K562 (cell line): ENCODE results near the gene SRD5A2. TPM values are rescaled to one million over a fixed set of nuclear protein-coding genes. Genes with fewer than 3 reads are reported as not detected.

Experiments
- ATAC-seq: fragments of 200-7000 bp; cut with Tn5 transposase; 3 replicates; pipeline ENCODE4 v1.9.1; 2020; ENCODE audit warnings: moderate library complexity
- BruUV-seq: library from RNA; stranded (reverse); fragments of 400-500 nt; replicated peaks from 2 replicates; lab custom pipeline; 2021; lab: Mats Ljungman, UMichigan
- CTCF ChIA-PET: fragments of 300-600 bp; formaldehyde crosslinking; extraction: SDS; loops from one replicate; lab custom pipeline; 2021; ENCODE audit warnings: low intra/inter-chr PET ratio; lab: Yijun Ruan, JAX
- POLR2A ChIA-PET: fragments of 300-600, 350-650 bp; sonication (Branson Sonifier 250); formaldehyde crosslinking; extraction: SDS; loops from one replicate; lab custom pipeline; 2021; ENCODE audit warnings: antibody characterized with exemption, inconsistent platforms; lab: Yijun Ruan, JAX
- DNase-seq, 4 experiments: peaks; one replicate each; pipeline versions ENCODE4 v3.0.0 to v3.0.0-alpha.2; 2011 to 2018; ENCODE audit warnings: low spot score in 3 of 4, mixed read lengths in 3 of 4; ENCODE audit errors: extremely low read depth in 1 of 4
- FAIRE-seq: peaks from 2 replicates; lab custom pipeline; 2011; peaks lifted over from hg19 to GRCh38; lab: Jason Lieb, UNC
- H2AFZ ChIP-seq: 2 replicates; pipeline ENCODE4 v1.6.0; 2011; ENCODE audit warnings: low read depth, low read length, control low read depth, inconsistent platforms
- H3K27ac ChIP-seq: fragments of 200-600 bp; 3 replicates; pipeline ENCODE4 v1.8.0; 2011; ENCODE audit warnings: low read depth, mild to moderate bottlenecking, control low read depth, inconsistent platforms, low read length, moderate library complexity, mixed read lengths; ENCODE audit errors: extremely low read depth
- H3K27me3 ChIP-seq, 2 experiments: fragments of 300-600 bp in 1 of 2; 2 replicates in 1 of 2; 3 replicates in 1 of 2; pipeline versions ENCODE4 v1.6.0 to v1.8.0; 2011; ENCODE audit warnings: inconsistent platforms in 2 of 2, low read length in 2 of 2, mild to moderate bottlenecking in 1 of 2, mixed read lengths in 1 of 2, moderate library complexity in 1 of 2; ENCODE audit not compliant: control insufficient read depth in 2 of 2, insufficient read depth in 2 of 2
- H3K36me3 ChIP-seq: fragments of 300-600 bp; 3 replicates; pipeline ENCODE4 v1.8.0; 2011; ENCODE audit warnings: mild to moderate bottlenecking, low read length, inconsistent platforms; ENCODE audit not compliant: control insufficient read depth, insufficient read depth
- H3K4me1 ChIP-seq, 2 experiments: fragments of 200-600 bp in 1 of 2; replicated peaks in 1 of 2; 2 replicates in 1 of 2; 3 replicates in 1 of 2; pipeline versions ENCODE4 v1.5.1 to v1.8.0; 2011; ENCODE audit warnings: inconsistent platforms in 2 of 2, low read length in 2 of 2, mild to moderate bottlenecking in 1 of 2, mixed read lengths in 1 of 2, moderate library complexity in 1 of 2; ENCODE audit not compliant: control insufficient read depth in 2 of 2, insufficient read depth in 2 of 2
- H3K4me2 ChIP-seq: 2 replicates; pipeline ENCODE4 v1.6.1; 2011; ENCODE audit warnings: low read length, control low read depth, inconsistent platforms, mixed read lengths; ENCODE audit not compliant: insufficient read depth
- H3K4me3 ChIP-seq: fragments of 200-600 bp; sonication (generic), shearing (Covaris generic); 2 replicates; pipeline ENCODE4 v1.5.1; 2016; ENCODE audit warnings: control low read depth, inconsistent platforms
- H3K79me2 ChIP-seq: fragments of 200-600 bp; 3 replicates; pipeline ENCODE4 v1.8.0; 2011; ENCODE audit warnings: low read length, inconsistent platforms; ENCODE audit not compliant: control insufficient read depth, insufficient read depth
- H3K9ac ChIP-seq, 2 experiments: 2 replicates each; pipeline versions ENCODE4 v1.6.0 to v1.6.1; 2011; ENCODE audit warnings: low read depth in 2 of 2, low read length in 2 of 2, control low read depth in 1 of 2, inconsistent platforms in 1 of 2, mild to moderate bottlenecking in 1 of 2, mixed read lengths in 1 of 2; ENCODE audit not compliant: insufficient read depth in 1 of 2
- H3K9me1 ChIP-seq: one replicate; pipeline ENCODE4 v1.6.0; 2011; ENCODE audit warnings: inconsistent platforms, mild to moderate bottlenecking, low read length, moderate library complexity; ENCODE audit not compliant: control insufficient read depth, insufficient read depth
- H3K9me3 ChIP-seq: replicated peaks from 2 replicates; pipeline ENCODE4 v1.5.1; 2011; ENCODE audit warnings: low read depth, low read length, inconsistent platforms; ENCODE audit not compliant: control insufficient read depth, insufficient read depth
- H4K20me1 ChIP-seq: replicated peaks from 2 replicates; pipeline ENCODE4 v1.6.1; 2011; ENCODE audit warnings: low read length, inconsistent platforms, mixed read lengths; ENCODE audit not compliant: control insufficient read depth, insufficient read depth
- CEBPG ChIP-seq, 3 experiments: fragments of 200-800 bp in 1 of 3; sonication (Bioruptor generic) in 1 of 3; sonication (generic) in 1 of 3; formaldehyde crosslinking in 1 of 3; IDR thresholded peaks in 2 of 3; conservative IDR thresholded peaks in 1 of 3; 2 replicates each; pipeline versions ENCODE4 v1.6.1 to v1.8.0; 2016 to 2022; ENCODE audit warnings: missing compliant biosample characterization in 2 of 3, missing genetic modification characterization in 2 of 3, mild to moderate bottlenecking in 1 of 3, missing genetic modification reagents in 1 of 3
- KLF6 ChIP-seq: fragments of 250-450 bp; sonication (Bioruptor Pico); IDR thresholded peaks from 2 replicates; pipeline ENCODE4 v1.4.0; 2020; ENCODE audit warnings: mild to moderate bottlenecking, moderate library complexity, borderline replicate concordance
- LEF1 ChIP-seq: fragments of 450-650 bp; IDR thresholded peaks from 2 replicates; pipeline ENCODE4 v1.6.1; 2016; ENCODE audit warnings: mild to moderate bottlenecking
- RFX7 ChIP-seq: fragments of 250-450 bp; sonication (Bioruptor Pico); IDR thresholded peaks from 2 replicates; pipeline ENCODE4 v1.5.1; 2021; ENCODE audit warnings: mild to moderate bottlenecking
- TSC22D4 ChIP-seq: fragments of 450-650 bp; IDR thresholded peaks from 2 replicates; pipeline ENCODE4 v1.6.1; 2016; ENCODE audit warnings: missing genetic modification characterization, missing biosample characterization, control low read depth
- ZNF324 ChIP-seq: fragments of 250-450 bp; sonication (Bioruptor Pico); IDR thresholded peaks from 2 replicates; pipeline ENCODE4 v1.4.0; 2020; ENCODE audit warnings: mild to moderate bottlenecking
- ZNF764 ChIP-seq: fragments of 250-450 bp; sonication (Bioruptor Pico); IDR thresholded peaks from 2 replicates; pipeline ENCODE4 v1.4.0; 2020; ENCODE audit warnings: low read depth, mild to moderate bottlenecking, moderate library complexity
- WGBS: fragments of 100-300 bp; shearing (Covaris generic); methylation state at CpG from one replicate; pipeline ENCODE4 v1.1.6; 2016; ENCODE audit warnings: low coverage, mixed read lengths; ENCODE audit not compliant: insufficient coverage; ENCODE audit errors: missing lambda C conversion rate; 5-methylcytosine and 5-hydroxymethylcytosine counted together
- in situ Hi-C: fragments of 300-500 bp; cut with MboI; formaldehyde crosslinking; loops from 4 replicates; pipeline ENCODE4 v1.15.0; 2018; ENCODE audit warnings: inconsistent platforms, mixed read lengths
- intact Hi-C: fragments of 100-400 bp; cut with micrococcal nuclease; formaldehyde crosslinking; loops from 2 replicates; pipeline ENCODE4 v1.14.2; 2022
- polyA plus RNA-seq, 8 experiments: library from polyadenylated mRNA; depleted of rRNA in 4 of 8; stranded (reverse) in 5 of 8; unstranded in 3 of 8; fragments of >200 nt; fragmentation: Nextera tagmentation in 2 of 8; fragmentation: Illumina TruSeq in 1 of 8; extraction: Ambion mirVana in 2 of 8; extraction: Trizol in 1 of 8; gene quantifications; 2 replicates each; pipeline versions ENCODE4 v1.2.1 to v1.2.3, GENCODE V29; 2011 to 2014; ENCODE audit warnings: inconsistent platforms in 1 of 8, missing spikeins in 1 of 8
- total RNA-seq, 7 experiments: library from RNA; depleted of rRNA in 6 of 7; stranded (reverse); fragments of >200 nt in 6 of 7; fragmentation: Illumina TruSeq in 2 of 7; extraction: Trizol in 2 of 7; gene quantifications; 2 replicates each; pipeline versions ENCODE4 v1.2.1 to v1.2.3, GENCODE V29; 2011 to 2021; ENCODE audit warnings: low replicate concordance in 1 of 7
- TF ChIP-seq, protein P1 (sequence below): fragments of 450-650 bp; formaldehyde crosslinking; IDR thresholded peaks from 2 replicates; pipeline ENCODE4 v1.4.0; 2022; ENCODE audit warnings: mild to moderate bottlenecking, moderate library complexity
- TF ChIP-seq, protein P2 (sequence below): sonication (generic); formaldehyde crosslinking; IDR thresholded peaks from 2 replicates; pipeline ENCODE4 v1.8.1; 2023; ENCODE audit warnings: mild to moderate bottlenecking, missing genetic modification reagents, moderate library complexity
- TF ChIP-seq, protein P3 (sequence below): fragments of 250-450 bp; sonication (Bioruptor Pico); IDR thresholded peaks from 2 replicates; pipeline ENCODE4 v1.4.0; 2020
- TF ChIP-seq, protein P4 (sequence below): sonication (generic); formaldehyde crosslinking; IDR thresholded peaks from 2 replicates; pipeline ENCODE4 v1.8.0; 2022; ENCODE audit warnings: missing genetic modification reagents, mild to moderate bottlenecking, borderline replicate concordance
- TF ChIP-seq, protein P5 (sequence below): fragments of 250-450 bp; sonication (Bioruptor Pico); IDR thresholded peaks from 2 replicates; pipeline ENCODE4 v1.8.0; 2021; ENCODE audit warnings: borderline replicate concordance, mild to moderate bottlenecking, moderate library complexity; ENCODE audit not compliant: poor library complexity, severe bottlenecking

SRD5A2 gene
- total and polyA plus RNA-seq, 9 of the 15 experiments (the other 6 are each of a cell fraction or from before 2014, with no cell fraction given): 0.03 TPM; not detected in 8

DNA sequence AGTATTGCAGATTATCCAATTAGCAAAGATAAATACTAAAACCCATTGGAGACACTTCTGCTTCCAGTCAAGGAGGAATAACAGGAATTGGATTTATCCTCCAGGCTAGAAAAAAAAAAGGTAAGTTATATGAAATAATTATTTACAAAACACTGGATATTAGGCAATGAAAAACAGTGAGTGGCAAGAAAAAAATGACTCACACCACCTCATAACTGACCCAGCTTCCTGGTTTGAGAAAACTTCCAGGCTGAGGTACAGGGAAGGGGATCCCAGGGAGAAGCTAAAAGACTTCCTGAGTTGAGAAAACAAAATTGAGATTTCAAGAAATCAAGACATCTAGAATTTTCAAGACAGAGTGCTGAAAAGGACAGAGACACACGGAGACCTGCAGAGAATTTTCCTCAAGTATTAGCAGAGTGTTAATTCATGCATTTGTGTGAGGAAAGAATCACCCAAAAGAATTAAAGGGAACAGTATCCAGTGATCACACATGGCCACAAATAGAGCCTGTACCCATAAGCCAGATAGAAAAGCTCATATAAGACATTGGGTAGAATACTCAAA is 17.4 kb downstream of the SRD5A2 start:
- ATAC-seq: no peak
- H3K36me3 ChIP-seq: no peaks in the 10 kb centered on the region
- no peaks in the 10 kb centered on the region for H4K20me1 ChIP-seq
- no peak overlapping the region for H3K9ac ChIP-seq
- no peak overlapping the region for H3K27ac ChIP-seq
- H3K9me3 ChIP-seq: no peaks in the 10 kb centered on the region
- whole genome bisulfite sequencing: 0% methylated on average over 1 of the region's 1 CpG
- no peaks in the 10 kb centered on the region for H3K27me3 ChIP-seq
- FAIRE-seq: no peak
- no peak overlapping the region for H3K4me3 ChIP-seq
- ChIA-PET CTCF (no interaction called here), POLR2A (interaction anchor here (0.7 to 1.0 kb wide), 2 partner anchors 10 to 21 kb away, joined by 3 read pairs; no protein-coding TSS in a partner anchor)
- H3K4me1 ChIP-seq: no peaks in the 10 kb centered on the region
- DNase-seq: no peak
- BruUV-seq: no TSS peak
- in situ Hi-C loops (no loop called here), intact Hi-C loops (no loop called here)
- no peaks in the 10 kb centered on the region for H3K9me1 ChIP-seq
- no peaks in the 10 kb centered on the region for H3K79me2 ChIP-seq
- H2AFZ ChIP-seq: no peak overlapping the region
- H3K4me2 ChIP-seq: no peak overlapping the region
- TF ChIP-seq ZNF324 (CRISPR knock-in tag) (no peak), TSC22D4 (tag) (no peak), KLF6 (no peak), RFX7 (CRISPR knock-in tag) (no peak), ZNF764 (CRISPR knock-in tag) (no peak), LEF1 (no peak), CEBPG (CRISPR knock-in tag; IDR thresholded peaks at IDR 0.05) (no peak), CEBPG (tag; conservative IDR thresholded peaks at IDR 0.05 in 1 of 2, IDR thresholded peaks at IDR 0.05 in 1 of 2) (no peak)
- TF ChIP-seq, protein P1, sequence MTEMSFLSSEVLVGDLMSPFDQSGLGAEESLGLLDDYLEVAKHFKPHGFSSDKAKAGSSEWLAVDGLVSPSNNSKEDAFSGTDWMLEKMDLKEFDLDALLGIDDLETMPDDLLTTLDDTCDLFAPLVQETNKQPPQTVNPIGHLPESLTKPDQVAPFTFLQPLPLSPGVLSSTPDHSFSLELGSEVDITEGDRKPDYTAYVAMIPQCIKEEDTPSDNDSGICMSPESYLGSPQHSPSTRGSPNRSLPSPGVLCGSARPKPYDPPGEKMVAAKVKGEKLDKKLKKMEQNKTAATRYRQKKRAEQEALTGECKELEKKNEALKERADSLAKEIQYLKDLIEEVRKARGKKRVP (CRISPR knock-in tag): no peak
- TF ChIP-seq, protein P2, sequence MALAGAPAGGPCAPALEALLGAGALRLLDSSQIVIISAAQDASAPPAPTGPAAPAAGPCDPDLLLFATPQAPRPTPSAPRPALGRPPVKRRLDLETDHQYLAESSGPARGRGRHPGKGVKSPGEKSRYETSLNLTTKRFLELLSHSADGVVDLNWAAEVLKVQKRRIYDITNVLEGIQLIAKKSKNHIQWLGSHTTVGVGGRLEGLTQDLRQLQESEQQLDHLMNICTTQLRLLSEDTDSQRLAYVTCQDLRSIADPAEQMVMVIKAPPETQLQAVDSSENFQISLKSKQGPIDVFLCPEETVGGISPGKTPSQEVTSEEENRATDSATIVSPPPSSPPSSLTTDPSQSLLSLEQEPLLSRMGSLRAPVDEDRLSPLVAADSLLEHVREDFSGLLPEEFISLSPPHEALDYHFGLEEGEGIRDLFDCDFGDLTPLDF (CRISPR knock-in tag): no peak
- TF ChIP-seq, protein P3, sequence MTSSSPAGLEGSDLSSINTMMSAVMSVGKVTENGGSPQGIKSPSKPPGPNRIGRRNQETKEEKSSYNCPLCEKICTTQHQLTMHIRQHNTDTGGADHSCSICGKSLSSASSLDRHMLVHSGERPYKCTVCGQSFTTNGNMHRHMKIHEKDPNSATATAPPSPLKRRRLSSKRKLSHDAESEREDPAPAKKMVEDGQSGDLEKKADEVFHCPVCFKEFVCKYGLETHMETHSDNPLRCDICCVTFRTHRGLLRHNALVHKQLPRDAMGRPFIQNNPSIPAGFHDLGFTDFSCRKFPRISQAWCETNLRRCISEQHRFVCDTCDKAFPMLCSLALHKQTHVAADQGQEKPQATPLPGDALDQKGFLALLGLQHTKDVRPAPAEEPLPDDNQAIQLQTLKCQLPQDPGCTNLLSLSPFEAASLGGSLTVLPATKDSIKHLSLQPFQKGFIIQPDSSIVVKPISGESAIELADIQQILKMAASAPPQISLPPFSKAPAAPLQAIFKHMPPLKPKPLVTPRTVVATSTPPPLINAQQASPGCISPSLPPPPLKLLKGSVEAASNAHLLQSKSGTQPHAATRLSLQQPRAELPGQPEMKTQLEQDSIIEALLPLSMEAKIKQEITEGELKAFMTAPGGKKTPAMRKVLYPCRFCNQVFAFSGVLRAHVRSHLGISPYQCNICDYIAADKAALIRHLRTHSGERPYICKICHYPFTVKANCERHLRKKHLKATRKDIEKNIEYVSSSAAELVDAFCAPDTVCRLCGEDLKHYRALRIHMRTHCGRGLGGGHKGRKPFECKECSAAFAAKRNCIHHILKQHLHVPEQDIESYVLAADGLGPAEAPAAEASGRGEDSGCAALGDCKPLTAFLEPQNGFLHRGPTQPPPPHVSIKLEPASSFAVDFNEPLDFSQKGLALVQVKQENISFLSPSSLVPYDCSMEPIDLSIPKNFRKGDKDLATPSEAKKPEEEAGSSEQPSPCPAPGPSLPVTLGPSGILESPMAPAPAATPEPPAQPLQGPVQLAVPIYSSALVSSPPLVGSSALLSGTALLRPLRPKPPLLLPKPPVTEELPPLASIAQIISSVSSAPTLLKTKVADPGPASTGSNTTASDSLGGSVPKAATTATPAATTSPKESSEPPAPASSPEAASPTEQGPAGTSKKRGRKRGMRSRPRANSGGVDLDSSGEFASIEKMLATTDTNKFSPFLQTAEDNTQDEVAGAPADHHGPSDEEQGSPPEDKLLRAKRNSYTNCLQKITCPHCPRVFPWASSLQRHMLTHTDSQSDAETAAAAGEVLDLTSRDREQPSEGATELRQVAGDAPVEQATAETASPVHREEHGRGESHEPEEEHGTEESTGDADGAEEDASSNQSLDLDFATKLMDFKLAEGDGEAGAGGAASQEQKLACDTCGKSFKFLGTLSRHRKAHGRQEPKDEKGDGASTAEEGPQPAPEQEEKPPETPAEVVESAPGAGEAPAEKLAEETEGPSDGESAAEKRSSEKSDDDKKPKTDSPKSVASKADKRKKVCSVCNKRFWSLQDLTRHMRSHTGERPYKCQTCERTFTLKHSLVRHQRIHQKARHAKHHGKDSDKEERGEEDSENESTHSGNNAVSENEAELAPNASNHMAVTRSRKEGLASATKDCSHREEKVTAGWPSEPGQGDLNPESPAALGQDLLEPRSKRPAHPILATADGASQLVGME (CRISPR knock-in tag): no peak
- TF ChIP-seq, protein P4, sequence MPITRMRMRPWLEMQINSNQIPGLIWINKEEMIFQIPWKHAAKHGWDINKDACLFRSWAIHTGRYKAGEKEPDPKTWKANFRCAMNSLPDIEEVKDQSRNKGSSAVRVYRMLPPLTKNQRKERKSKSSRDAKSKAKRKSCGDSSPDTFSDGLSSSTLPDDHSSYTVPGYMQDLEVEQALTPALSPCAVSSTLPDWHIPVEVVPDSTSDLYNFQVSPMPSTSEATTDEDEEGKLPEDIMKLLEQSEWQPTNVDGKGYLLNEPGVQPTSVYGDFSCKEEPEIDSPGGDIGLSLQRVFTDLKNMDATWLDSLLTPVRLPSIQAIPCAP: no peak
- TF ChIP-seq, protein P5, sequence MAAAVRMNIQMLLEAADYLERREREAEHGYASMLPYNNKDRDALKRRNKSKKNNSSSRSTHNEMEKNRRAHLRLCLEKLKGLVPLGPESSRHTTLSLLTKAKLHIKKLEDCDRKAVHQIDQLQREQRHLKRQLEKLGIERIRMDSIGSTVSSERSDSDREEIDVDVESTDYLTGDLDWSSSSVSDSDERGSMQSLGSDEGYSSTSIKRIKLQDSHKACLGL: no peak
